NCI-H2029 (cell line): ENCODE measurements around the gene SSR4.

ENCODE experiments used
- DNase-seq: peaks from one replicate; lab custom pipeline; 2025; lab: John Stamatoyannopoulos, UW

Gene SSR4

GRCh38 chrX:153781428-153782047 lies 12.9 kb upstream of the SSR4 start:
- DNase-seq, result peak; percentile 21

- peak; percentile 88 for DNase-seq
Measured at GRCh38 chrX:153782313-153782712, 12.2 kb upstream of the SSR4 start.

- no peak for DNase-seq
Measured at GRCh38 chrX:153782871-153783270, 11.6 kb upstream of the SSR4 start.

- no peak for DNase-seq
Measured at GRCh38 chrX:153783378-153784013, 11.0 kb upstream of the SSR4 start.

GRCh38 chrX:153784325-153784967 lies 10.0 kb upstream of the SSR4 start:
- DNase-seq, result no peak

- DNase-seq, result no peak
Measured at GRCh38 chrX:153786669-153787068, 7.8 kb upstream of the SSR4 start.

- DNase-seq, result no peak
Measured at GRCh38 chrX:153789654-153790053, 4.8 kb upstream of the SSR4 start.

GRCh38 chrX:153791104-153791852 lies 3.2 kb upstream of the SSR4 start:
- DNase-seq, result no peak

GRCh38 chrX:153792368-153792767 lies 2.1 kb upstream of the SSR4 start:
- DNase-seq, result no peak

- no peak for DNase-seq
Measured at GRCh38 chrX:153793291-153793690, 1.2 kb upstream of the SSR4 start.

GRCh38 chrX:153794897-153795816 lies 689 bp downstream of the SSR4 start:
- DNase-seq, result no peak

GRCh38 chrX:153797415-153798015 lies 3.0 kb downstream of the SSR4 start:
- no peak for DNase-seq

GRCh38 chrX:153799326-153799725 lies 4.9 kb downstream of the SSR4 start:
- DNase-seq, result no peak

- DNase-seq, result no peak
Measured at GRCh38 chrX:153800177-153800722, 5.8 kb downstream of the SSR4 start.

- DNase-seq, result no peak
Measured at GRCh38 chrX:153800746-153801145, 6.3 kb downstream of the SSR4 start.

- no peak for DNase-seq
Measured at GRCh38 chrX:153801669-153802068, 7.2 kb downstream of the SSR4 start.

- no peak for DNase-seq
Measured at GRCh38 chrX:153802513-153803045, 8.1 kb downstream of the SSR4 start.

- DNase-seq, result no peak
Measured at GRCh38 chrX:153803211-153804099, 9.0 kb downstream of the SSR4 start.

- DNase-seq, result no peak
Measured at GRCh38 chrX:153804100-153804595, 9.7 kb downstream of the SSR4 start.
